GM21528 (cell line): ENCODE results near the gene SPRR2D.
"Not testable (repeated sequence)": the region's sequence is repeated elsewhere in the genome, so short reads cannot be mapped to it uniquely, and the experiment has no call there.

Experiments
- ATAC-seq: cut with Tn5 transposase; IDR thresholded peaks from one replicate; pipeline ENCODE4 v1.9.1; 2021; ENCODE audit warnings: mild to moderate bottlenecking, moderate library complexity; ENCODE audit not compliant: unreplicated experiment, low FRiP score

SPRR2D gene

GRCh38 chr1:153021829-153022228, 19.1 kb downstream of the SPRR2D start:
- ATAC-seq: not testable (repeated sequence)

- not testable (repeated sequence) for ATAC-seq
Measured at GRCh38 chr1:153011235-153011758, 29.6 kb downstream of the SPRR2D start.

- no peak for ATAC-seq
Measured at GRCh38 chr1:153001382-153001781, 39.5 kb downstream of the SPRR2D start, which contains the start of gene SPRR3. TSS of gene SPRR3 (plus strand) at chr1:153001749. CDS start at chr1:153003021, 1,272 bp downstream.

- ATAC-seq: no peak
Measured at GRCh38 chr1:153000294-153000693, 40.6 kb downstream of the SPRR2D start.

- no peak for ATAC-seq
Measured at GRCh38 chr1:152999818-153000217, 41.1 kb downstream of the SPRR2D start.

GRCh38 chr1:152998476-152998875, 42.4 kb downstream of the SPRR2D start:
- no peak for ATAC-seq

GRCh38 chr1:152997901-152998300, 43.0 kb downstream of the SPRR2D start:
- no peak for ATAC-seq

GRCh38 chr1:152996633-152997400, 44.1 kb downstream of the SPRR2D start:
- no peak for ATAC-seq

GRCh38 chr1:152995842-152996241, 45.1 kb downstream of the SPRR2D start:
- ATAC-seq: no peak

- no peak for ATAC-seq
Measured at GRCh38 chr1:152993186-152993585, 47.7 kb downstream of the SPRR2D start.
